Measurements from ENCODE around the gene ITGA8.

Gene ITGA8

DNA sequence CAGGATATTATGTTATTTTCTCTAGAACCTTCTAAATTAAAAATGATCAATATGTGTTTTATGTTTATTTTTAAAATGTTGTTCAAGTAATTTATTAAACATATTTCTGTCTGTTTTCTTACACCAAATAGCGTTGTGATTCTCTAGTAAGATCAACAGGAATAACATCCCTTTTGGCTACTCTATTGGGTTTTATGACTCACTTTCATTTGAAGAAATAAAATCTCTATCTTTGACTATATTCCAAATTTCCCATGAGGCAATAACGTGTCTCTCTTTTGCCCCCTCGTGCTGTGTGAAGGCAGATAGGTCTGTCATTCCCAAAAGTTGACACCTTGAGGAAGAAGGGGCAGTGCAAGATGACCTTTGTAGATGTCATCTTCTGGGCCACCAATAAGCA, 40.9 kb downstream of the ITGA8 start:
- TF ChIP-seq, protein P1, sequence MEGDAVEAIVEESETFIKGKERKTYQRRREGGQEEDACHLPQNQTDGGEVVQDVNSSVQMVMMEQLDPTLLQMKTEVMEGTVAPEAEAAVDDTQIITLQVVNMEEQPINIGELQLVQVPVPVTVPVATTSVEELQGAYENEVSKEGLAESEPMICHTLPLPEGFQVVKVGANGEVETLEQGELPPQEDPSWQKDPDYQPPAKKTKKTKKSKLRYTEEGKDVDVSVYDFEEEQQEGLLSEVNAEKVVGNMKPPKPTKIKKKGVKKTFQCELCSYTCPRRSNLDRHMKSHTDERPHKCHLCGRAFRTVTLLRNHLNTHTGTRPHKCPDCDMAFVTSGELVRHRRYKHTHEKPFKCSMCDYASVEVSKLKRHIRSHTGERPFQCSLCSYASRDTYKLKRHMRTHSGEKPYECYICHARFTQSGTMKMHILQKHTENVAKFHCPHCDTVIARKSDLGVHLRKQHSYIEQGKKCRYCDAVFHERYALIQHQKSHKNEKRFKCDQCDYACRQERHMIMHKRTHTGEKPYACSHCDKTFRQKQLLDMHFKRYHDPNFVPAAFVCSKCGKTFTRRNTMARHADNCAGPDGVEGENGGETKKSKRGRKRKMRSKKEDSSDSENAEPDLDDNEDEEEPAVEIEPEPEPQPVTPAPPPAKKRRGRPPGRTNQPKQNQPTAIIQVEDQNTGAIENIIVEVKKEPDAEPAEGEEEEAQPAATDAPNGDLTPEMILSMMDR (IDR thresholded peaks at IDR 0.05; ENCODE audit: low read depth, low read length, missing control alignments), result no peak
- no peak for DNase-seq (ENCODE audit: extremely low read depth, low read depth)

DNA sequence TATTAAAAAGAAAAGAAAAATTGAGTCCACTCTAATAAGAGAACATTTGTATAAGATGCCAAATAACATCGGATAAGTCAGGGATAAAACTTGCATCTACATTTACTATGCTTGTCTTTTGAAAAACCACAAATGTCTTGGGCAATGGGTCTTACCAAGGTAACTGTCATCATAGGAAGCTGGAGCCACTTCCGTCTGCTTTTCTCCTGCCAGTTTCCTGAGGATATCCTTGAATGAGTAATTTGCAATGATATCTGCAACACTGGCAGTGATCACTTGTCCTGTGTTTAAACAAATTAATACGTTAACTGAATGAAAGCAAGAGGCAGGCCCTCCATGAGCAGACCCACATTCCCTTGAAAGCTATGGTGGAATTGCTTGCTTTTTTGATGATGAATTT, 47.3 kb downstream of the ITGA8 start:
- TF ChIP-seq, protein P1 (IDR thresholded peaks at IDR 0.05; ENCODE audit: low read depth, low read length, missing control alignments), result no peak
- H3K4me3 ChIP-seq (replicated peaks; ENCODE audit: low read depth, low read length), result no peak overlapping the region
- no peak for DNase-seq (ENCODE audit: extremely low read depth, low read depth)

More for the DNA sequence above, 40.9 kb downstream of the ITGA8 start:
- H3K4me3 ChIP-seq (replicated peaks; ENCODE audit: low read depth, low read length), result no peak overlapping the region

DNA sequence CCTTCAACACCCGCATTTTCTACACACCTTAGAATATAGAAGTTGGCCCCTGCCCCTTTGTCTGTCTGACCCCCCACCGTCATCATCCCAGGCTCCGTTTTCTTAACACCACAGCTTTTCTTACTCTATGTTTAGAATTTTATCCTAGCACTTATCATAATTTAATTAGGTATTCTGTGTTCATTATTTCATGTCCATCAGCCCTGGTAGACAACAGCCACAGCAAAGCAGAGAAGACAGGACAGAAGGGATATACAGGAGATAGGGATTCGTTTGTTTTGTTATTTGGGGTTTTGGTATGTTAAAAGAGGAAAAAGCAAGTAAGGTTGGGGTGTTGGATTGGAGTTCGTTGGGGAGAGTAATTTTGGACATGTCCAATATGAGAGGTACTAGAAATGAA, 48.8 kb downstream of the ITGA8 start:
- no peak overlapping the region for H3K4me3 ChIP-seq (replicated peaks; ENCODE audit: low read depth, low read length)
- DNase-seq (ENCODE audit: extremely low read depth, low read depth), result no peak
- TF ChIP-seq, protein P1 (IDR thresholded peaks at IDR 0.05; ENCODE audit: low read depth, low read length, missing control alignments), result no peak

DNA sequence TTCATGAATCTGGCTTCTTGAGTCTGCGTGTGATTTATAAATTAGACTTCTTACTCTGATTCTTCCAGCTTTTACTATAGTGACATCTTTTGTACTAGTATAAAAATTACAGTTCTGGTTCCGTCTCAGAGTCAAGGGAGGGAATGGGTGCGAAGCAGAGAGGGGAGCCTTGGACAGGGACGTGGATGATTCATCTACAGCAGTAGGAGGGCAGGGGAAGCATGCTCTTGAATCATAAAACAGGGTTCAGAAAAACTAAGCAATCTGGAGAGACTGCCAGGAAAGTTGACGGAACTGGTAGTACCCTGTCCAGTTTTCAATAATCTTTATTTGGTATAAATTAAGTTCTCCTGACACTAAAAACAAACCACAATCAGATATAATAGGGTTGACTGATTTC, 58.1 kb downstream of the ITGA8 start:
- H3K4me3 ChIP-seq (replicated peaks; ENCODE audit: low read depth, low read length), result no peak overlapping the region
- TF ChIP-seq, protein P1 (IDR thresholded peaks at IDR 0.05; ENCODE audit: low read depth, low read length, missing control alignments), result no peak
- no peak for DNase-seq (ENCODE audit: extremely low read depth, low read depth)

DNA sequence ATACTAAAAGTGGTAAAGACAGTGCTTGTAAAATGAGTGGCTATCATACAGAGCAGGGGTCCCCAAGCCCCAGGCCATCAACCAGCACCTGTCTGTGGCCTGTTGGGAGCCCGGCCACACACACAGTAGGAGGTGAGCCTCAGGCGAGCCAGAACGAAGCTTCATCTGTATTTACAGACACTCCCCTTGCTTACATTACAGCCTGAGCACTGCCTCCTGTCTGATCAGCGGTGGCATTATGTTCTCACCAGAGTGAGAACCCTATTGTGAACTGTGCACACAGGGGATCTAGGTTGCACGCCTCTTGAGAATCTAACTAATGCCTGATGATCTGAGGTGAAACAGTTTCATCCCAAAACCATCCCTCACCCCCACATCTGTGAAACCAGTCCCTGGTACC, 58.7 kb downstream of the ITGA8 start:
- TF ChIP-seq, protein P1 (IDR thresholded peaks at IDR 0.05; ENCODE audit: low read depth, low read length, missing control alignments), result no peak
- no peak for DNase-seq (ENCODE audit: extremely low read depth, low read depth)
- H3K4me3 ChIP-seq (replicated peaks; ENCODE audit: low read depth, low read length), result no peak overlapping the region

DNA sequence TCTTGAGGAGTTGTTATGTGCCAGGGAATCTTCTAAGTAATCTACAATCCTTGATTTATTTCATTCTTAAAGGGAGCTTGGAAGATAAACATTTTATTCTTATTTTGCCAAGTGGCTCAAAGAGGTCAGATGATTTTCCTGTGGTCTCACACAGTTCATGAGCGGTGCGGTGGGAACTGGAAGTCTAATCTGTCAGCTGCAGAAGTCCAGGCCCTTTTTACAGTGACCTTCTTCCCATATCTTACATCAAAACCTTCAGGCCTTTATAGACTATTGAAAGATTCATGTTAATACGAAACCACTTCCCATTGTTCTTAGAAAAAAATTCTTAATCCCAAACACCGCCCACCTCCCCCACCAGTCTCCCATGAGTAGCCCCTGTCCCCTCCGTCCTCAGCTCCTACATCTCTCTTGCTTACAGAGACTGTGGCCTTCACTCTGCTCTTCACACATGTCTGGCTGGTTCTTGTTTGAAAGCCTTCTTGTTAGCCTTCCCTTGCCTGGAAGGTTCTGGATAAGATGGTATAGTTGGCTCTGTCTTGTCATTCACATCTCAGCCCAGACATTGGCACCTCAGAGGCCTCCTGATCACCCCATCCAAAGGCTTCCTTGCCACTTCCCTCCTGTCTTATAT, 61.5 kb downstream of the ITGA8 start:
- TF ChIP-seq, protein P1 (IDR thresholded peaks at IDR 0.05; ENCODE audit: low read depth, low read length, missing control alignments), result no peak
- H3K4me3 ChIP-seq (replicated peaks; ENCODE audit: low read depth, low read length), result no peak overlapping the region
- no peak for DNase-seq (ENCODE audit: extremely low read depth, low read depth)

DNA sequence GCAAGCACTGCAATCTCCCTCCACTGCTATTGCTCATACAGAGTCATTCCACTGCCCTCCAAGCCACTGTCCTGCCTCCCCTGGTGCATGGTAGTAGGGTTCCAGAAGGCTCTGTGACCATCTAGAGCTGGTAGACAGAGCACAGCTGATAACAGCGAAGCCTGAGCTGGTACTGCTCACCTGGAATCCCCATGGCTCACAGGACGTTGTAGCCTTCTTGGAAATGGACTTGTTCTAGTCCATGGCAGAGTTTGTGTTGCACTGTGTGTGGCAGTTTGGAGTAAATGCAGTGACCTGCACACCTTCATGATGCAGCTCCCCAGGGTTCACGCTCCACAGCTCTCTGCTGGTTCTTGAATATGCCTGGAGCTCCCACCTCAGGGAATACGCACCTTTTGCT, 67.0 kb downstream of the ITGA8 start:
- TF ChIP-seq, protein P1 (IDR thresholded peaks at IDR 0.05; ENCODE audit: low read depth, low read length, missing control alignments), result no peak
- H3K4me3 ChIP-seq (replicated peaks; ENCODE audit: low read depth, low read length), result no peak overlapping the region
- DNase-seq (ENCODE audit: extremely low read depth, low read depth), result no peak
